Measurements from ENCODE around the gene TBC1D7. TPM values are rescaled to one million over a fixed set of nuclear protein-coding genes. Genes with fewer than 3 reads are reported as not detected.

The TBC1D7 gene
- total RNA-seq, 1 experiment from 2014 or later: 29.2 TPM

DNA sequence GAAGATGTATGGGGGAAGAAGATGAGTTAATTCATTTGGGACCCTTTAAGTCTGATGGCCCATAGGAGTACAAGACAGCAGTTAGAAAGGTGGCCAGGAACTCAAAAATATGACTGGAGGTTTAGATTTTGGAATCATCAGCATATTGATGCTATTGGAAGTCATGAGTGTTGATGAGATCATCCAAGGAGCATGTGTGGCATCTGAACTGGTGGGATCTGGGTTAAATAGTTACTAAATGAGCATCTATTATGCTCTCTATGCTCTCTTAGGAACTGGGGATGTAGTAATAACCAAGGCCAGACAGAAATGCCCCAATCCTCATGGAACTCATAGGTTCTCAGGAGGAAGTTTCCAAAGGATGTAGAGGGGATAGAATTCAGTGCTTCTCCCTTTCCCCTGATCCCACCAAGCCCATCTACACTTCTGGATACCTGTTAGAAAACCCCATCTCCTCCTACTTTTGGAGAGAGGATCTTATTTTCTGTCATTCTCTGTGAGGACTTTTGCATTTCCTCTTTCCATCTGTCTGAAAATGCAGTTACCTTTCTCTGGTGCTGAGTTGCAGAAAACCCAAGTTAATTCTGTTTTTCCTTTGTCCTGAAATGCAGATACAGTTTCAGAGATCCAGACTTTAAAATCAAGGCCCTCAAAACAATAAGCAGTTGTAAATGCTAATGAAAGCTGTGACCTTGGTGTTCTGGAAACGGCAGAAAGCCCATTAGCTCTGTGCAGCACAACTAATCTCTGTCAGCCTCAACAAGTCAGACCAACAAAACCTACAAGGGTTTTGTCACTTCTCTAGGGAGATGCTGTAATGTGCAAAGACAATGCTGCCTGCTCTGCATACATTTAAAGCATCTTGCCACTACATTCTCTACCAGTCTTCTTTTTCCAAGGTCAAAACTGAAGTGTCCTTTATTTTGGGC, 65.8 kb downstream of the TBC1D7 start:
- H3K9me2 ChIP-seq (ENCODE audit: insufficient read depth): no peaks in the 10 kb centered on the region
- no peaks in the 10 kb centered on the region for H3F3A ChIP-seq (ENCODE audit: insufficient read depth, low read depth)
- CTCF ChIA-PET: no interaction called here
- H3K4me1 ChIP-seq (replicated peaks; ENCODE audit: insufficient read depth): peaks cover 7% of the 10 kb centered on the region
- H3K36me3 ChIP-seq (ENCODE audit: low read depth): no peaks in the 10 kb centered on the region
- DNase-seq: no peak
- H2AFZ ChIP-seq: no peak overlapping the region
- H3K4me3 ChIP-seq: no peak overlapping the region
- no peaks in the 10 kb centered on the region for H3K9me3 ChIP-seq (ENCODE audit: insufficient read depth, low read depth)
- H3K4me2 ChIP-seq: no peak overlapping the region
- intact Hi-C loops (cut with micrococcal nuclease; ENCODE audit: unreplicated experiment): no loop called here
- H3K79me2 ChIP-seq (ENCODE audit: low read depth): no peaks in the 10 kb centered on the region
- 0 out of 2 replicates have a peak, but pooled peaks cover 3% of the 10 kb centered on the region for H3K27me3 ChIP-seq (ENCODE audit: insufficient read depth, low read depth)
- no peak for TF ChIP-seq EZH2 (IDR thresholded peaks at IDR 0.05; ENCODE audit: low read depth)
- TF ChIP-seq, protein P1, sequence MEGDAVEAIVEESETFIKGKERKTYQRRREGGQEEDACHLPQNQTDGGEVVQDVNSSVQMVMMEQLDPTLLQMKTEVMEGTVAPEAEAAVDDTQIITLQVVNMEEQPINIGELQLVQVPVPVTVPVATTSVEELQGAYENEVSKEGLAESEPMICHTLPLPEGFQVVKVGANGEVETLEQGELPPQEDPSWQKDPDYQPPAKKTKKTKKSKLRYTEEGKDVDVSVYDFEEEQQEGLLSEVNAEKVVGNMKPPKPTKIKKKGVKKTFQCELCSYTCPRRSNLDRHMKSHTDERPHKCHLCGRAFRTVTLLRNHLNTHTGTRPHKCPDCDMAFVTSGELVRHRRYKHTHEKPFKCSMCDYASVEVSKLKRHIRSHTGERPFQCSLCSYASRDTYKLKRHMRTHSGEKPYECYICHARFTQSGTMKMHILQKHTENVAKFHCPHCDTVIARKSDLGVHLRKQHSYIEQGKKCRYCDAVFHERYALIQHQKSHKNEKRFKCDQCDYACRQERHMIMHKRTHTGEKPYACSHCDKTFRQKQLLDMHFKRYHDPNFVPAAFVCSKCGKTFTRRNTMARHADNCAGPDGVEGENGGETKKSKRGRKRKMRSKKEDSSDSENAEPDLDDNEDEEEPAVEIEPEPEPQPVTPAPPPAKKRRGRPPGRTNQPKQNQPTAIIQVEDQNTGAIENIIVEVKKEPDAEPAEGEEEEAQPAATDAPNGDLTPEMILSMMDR (conservative IDR thresholded peaks at IDR 0.05): no peak
- POLR2A ChIA-PET (ENCODE audit: unreplicated experiment): no interaction called here
- no peak overlapping the region for H3K27ac ChIP-seq
- H4K20me1 ChIP-seq (ENCODE audit: insufficient read depth): no peaks in the 10 kb centered on the region
- BruUV-seq (replicated peaks): no TSS peak

DNA sequence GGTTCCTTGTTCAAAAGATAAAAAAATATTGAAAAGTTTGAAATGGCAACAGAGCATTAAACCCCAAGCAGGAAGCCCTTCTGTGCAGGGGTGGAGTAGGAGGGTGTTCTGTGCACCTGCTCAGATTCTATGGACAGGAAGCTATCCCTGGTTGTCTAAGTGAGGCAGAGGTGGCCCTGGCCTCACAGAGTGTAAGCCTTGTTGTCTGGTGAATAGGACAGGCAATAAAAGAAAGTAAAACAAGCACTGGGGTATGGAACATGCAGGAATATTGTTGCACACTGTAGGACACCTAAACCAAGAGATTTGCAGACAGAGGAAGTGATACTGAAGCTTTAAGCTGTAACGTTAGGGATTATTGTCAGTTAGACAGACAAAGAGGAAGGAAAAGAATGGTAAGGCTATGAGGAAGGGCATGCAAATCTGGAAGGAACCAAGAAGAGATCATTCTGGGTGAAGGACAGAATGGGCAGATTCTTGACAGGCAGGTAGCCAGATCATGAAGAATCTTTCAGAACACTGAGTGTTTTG, 66.8 kb downstream of the TBC1D7 start:
- no peak for TF ChIP-seq EZH2 (IDR thresholded peaks at IDR 0.05; ENCODE audit: low read depth)
- TF ChIP-seq, protein P1 (conservative IDR thresholded peaks at IDR 0.05): no peak

DNA sequence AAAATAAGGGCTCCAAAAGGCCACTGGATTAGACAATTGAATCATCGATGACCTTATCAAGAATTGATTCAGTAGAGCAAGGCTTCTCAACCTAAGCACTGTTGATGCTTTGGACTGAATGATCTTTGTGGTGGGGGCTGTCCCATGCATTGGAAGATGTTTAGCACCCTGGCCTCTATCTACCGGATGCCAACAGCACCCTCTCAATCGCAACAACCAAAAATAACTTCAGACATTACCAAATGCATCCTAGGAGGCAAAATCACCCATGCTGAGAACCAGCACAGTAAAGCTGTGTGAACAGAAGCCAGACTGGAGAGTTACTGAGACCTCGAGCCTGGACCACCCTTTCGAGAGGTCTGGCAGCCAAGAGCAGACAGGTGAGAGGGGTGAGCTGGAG, 67.5 kb downstream of the TBC1D7 start:
- BruUV-seq (replicated peaks): no TSS peak
- no peaks in the 10 kb centered on the region for H3K9me2 ChIP-seq (ENCODE audit: insufficient read depth)
- ChIA-PET CTCF (no interaction called here), POLR2A (ENCODE audit: unreplicated experiment) (interaction anchor here (0.6 kb wide), 1 partner anchor 9 kb away, joined by 12 read pairs; no protein-coding TSS in a partner anchor)
- no peak for TF ChIP-seq EZH2 (IDR thresholded peaks at IDR 0.05; ENCODE audit: low read depth)
- TF ChIP-seq, protein P1 (conservative IDR thresholded peaks at IDR 0.05): no peak
- no peaks in the 10 kb centered on the region for H3K79me2 ChIP-seq (ENCODE audit: low read depth)
- intact Hi-C loops (cut with micrococcal nuclease; ENCODE audit: unreplicated experiment): no loop called here
- no peaks in the 10 kb centered on the region for H4K20me1 ChIP-seq (ENCODE audit: insufficient read depth)
- H3K36me3 ChIP-seq (ENCODE audit: low read depth): no peaks in the 10 kb centered on the region
- no peak overlapping the region for H3K4me2 ChIP-seq
- no peak overlapping the region for H2AFZ ChIP-seq
- no peaks in the 10 kb centered on the region for H3K4me1 ChIP-seq (replicated peaks; ENCODE audit: insufficient read depth)
- H3F3A ChIP-seq (ENCODE audit: insufficient read depth, low read depth): no peaks in the 10 kb centered on the region
- 0 out of 2 replicates have a peak, but pooled peaks cover 3% of the 10 kb centered on the region for H3K27me3 ChIP-seq (ENCODE audit: insufficient read depth, low read depth)
- no peak overlapping the region for H3K27ac ChIP-seq
- DNase-seq: no peak
- no peaks in the 10 kb centered on the region for H3K9me3 ChIP-seq (ENCODE audit: insufficient read depth, low read depth)
- no peak overlapping the region for H3K4me3 ChIP-seq

More for the DNA sequence above, 66.8 kb downstream of the TBC1D7 start:
- H3K9me3 ChIP-seq (ENCODE audit: insufficient read depth, low read depth): no peaks in the 10 kb centered on the region
- DNase-seq: no peak
- no peaks in the 10 kb centered on the region for H3F3A ChIP-seq (ENCODE audit: insufficient read depth, low read depth)
- no peaks in the 10 kb centered on the region for H4K20me1 ChIP-seq (ENCODE audit: insufficient read depth)
- no peak overlapping the region for H2AFZ ChIP-seq
- no peaks in the 10 kb centered on the region for H3K36me3 ChIP-seq (ENCODE audit: low read depth)
- no peak overlapping the region for H3K4me3 ChIP-seq
- CTCF ChIA-PET: no interaction called here
- no peaks in the 10 kb centered on the region for H3K9me2 ChIP-seq (ENCODE audit: insufficient read depth)
- no peak overlapping the region for H3K4me2 ChIP-seq
- no TSS peak for BruUV-seq (replicated peaks)
- intact Hi-C loops (cut with micrococcal nuclease; ENCODE audit: unreplicated experiment): no loop called here
- no peaks in the 10 kb centered on the region for H3K79me2 ChIP-seq (ENCODE audit: low read depth)
- no peaks in the 10 kb centered on the region for H3K4me1 ChIP-seq (replicated peaks; ENCODE audit: insufficient read depth)
- POLR2A ChIA-PET (ENCODE audit: unreplicated experiment): interaction anchor here (0.6 kb wide), 1 partner anchor 9 kb away, joined by 12 read pairs; no protein-coding TSS in a partner anchor
- H3K27me3 ChIP-seq (ENCODE audit: insufficient read depth, low read depth): 0 out of 2 replicates have a peak, but pooled peaks cover 3% of the 10 kb centered on the region
- H3K27ac ChIP-seq: no peak overlapping the region

All from PC-9 (cell line).